MM.1S (cell line): Measurements from ENCODE around the gene SLC44A2.
"Not testable (repeated sequence)": the region's sequence is repeated elsewhere in the genome, so short reads cannot be mapped to it uniquely, and the experiment has no call there.

Experiments
- DNase-seq: peaks from one replicate; pipeline ENCODE4 v3.0.0-alpha.2; 2015
- H2AFZ ChIP-seq: fragments of 300-600 bp; sonication (generic); 2 replicates; pipeline ENCODE4 v1.6.0; 2016; ENCODE audit warnings: antibody characterized with exemption, low read length
- H3F3A ChIP-seq: fragments of 300-600 bp; sonication (generic); 2 replicates; pipeline ENCODE4 v1.6.1; 2016; ENCODE audit warnings: mild to moderate bottlenecking, antibody characterized with exemption, low read length, moderate library complexity, mixed read lengths; ENCODE audit not compliant: insufficient read depth
- H3K27ac ChIP-seq: fragments of 300-600 bp; sonication (generic); 2 replicates; pipeline ENCODE4 v1.5.1; 2016; ENCODE audit warnings: mild to moderate bottlenecking, low read length
- H3K27me3 ChIP-seq: fragments of 300-600 bp; sonication (generic); replicated peaks from 2 replicates; pipeline ENCODE4 v1.6.0; 2016; ENCODE audit warnings: low read length; ENCODE audit not compliant: insufficient read depth
- H3K36me3 ChIP-seq: fragments of 300-600 bp; sonication (generic); replicated peaks from 2 replicates; pipeline ENCODE4 v1.6.1; 2016; ENCODE audit warnings: mild to moderate bottlenecking, low read length, mixed read lengths; ENCODE audit not compliant: insufficient read depth
- H3K4me1 ChIP-seq: fragments of 300-600 bp; sonication (generic); 2 replicates; pipeline ENCODE4 v1.6.1; 2016; ENCODE audit warnings: low read length, mixed read lengths
- H3K4me2 ChIP-seq: fragments of 300-600 bp; sonication (generic); 2 replicates; pipeline ENCODE4 v1.6.0; 2016; ENCODE audit warnings: low read depth, low read length
- H3K4me3 ChIP-seq: fragments of 300-600 bp; sonication (generic); 2 replicates; pipeline ENCODE4 v1.5.1; 2016; ENCODE audit warnings: low read length, mixed read lengths
- H3K79me2 ChIP-seq: fragments of 300-600 bp; sonication (generic); 2 replicates; pipeline ENCODE4 v1.6.1; 2016; ENCODE audit warnings: mixed run types, low read length, mixed read lengths
- H3K9ac ChIP-seq: fragments of 300-600 bp; sonication (generic); 2 replicates; pipeline ENCODE4 v1.6.1; 2016; ENCODE audit warnings: low read length, mixed read lengths
- H3K9me2 ChIP-seq: fragments of 300-600 bp; sonication (generic); replicated peaks from 2 replicates; pipeline ENCODE4 v1.6.1; 2016; ENCODE audit warnings: mild to moderate bottlenecking, low read length, mixed read lengths; ENCODE audit not compliant: insufficient read depth
- H3K9me3 ChIP-seq: fragments of 300-600 bp; sonication (generic); replicated peaks from 2 replicates; pipeline ENCODE4 v1.6.1; 2016; ENCODE audit warnings: mild to moderate bottlenecking, low read length, mixed read lengths; ENCODE audit not compliant: insufficient read depth
- H4K20me1 ChIP-seq: fragments of 300-600 bp; sonication (generic); 2 replicates; pipeline ENCODE4 v1.6.1; 2016; ENCODE audit warnings: mild to moderate bottlenecking, low read length, moderate library complexity, mixed read lengths; ENCODE audit not compliant: insufficient read depth
- CTCF ChIP-seq: fragments of 300-600 bp; sonication (generic); IDR thresholded peaks from 2 replicates; pipeline ENCODE4 v1.5.1; 2016; ENCODE audit warnings: antibody characterized with exemption, low read length, mixed read lengths
- EZH2 ChIP-seq: fragments of 300-600 bp; sonication (generic); optimal IDR thresholded peaks from 2 replicates; pipeline ENCODE3; 2017; ENCODE audit warnings: low read depth, mild to moderate bottlenecking, antibody characterized with exemption, low read length, mixed read lengths
- EZH2phosphoT487 ChIP-seq: fragments of 300-600 bp; sonication (generic); IDR thresholded peaks from 2 replicates; pipeline ENCODE4 v1.6.1; 2018; ENCODE audit warnings: antibody characterized with exemption, low read length

Gene SLC44A2

GRCh38 chr19:10662384-10663251 lies 37.3 kb downstream of the SLC44A2 start:
- Histone ChIP-seq H3K9me3 (no peaks in the 10 kb centered on the region), H3K79me2 (peaks cover 100% of the 10 kb centered on the region), H3K4me3 (no peak overlapping the region), H3K9ac (no peak overlapping the region), H3K9me2 (no peaks in the 10 kb centered on the region), H3F3A (peaks cover 17% of the 10 kb centered on the region), H3K4me1 (peaks cover 17% of the 10 kb centered on the region), H4K20me1 (peaks cover 85% of the 10 kb centered on the region), H3K27me3 (no peaks in the 10 kb centered on the region), H3K36me3 (peaks cover 7% of the 10 kb centered on the region; the same call in 1 of the 2 replicates), H3K27ac (no peak overlapping the region), H3K4me2 (no peak overlapping the region), H2AFZ (no peak overlapping the region)
- DNase-seq = no peak
- TF ChIP-seq CTCF = no peak
- TF ChIP-seq EZH2 = no peak
- TF ChIP-seq EZH2phosphoT487 = no peak

- H3K27ac ChIP-seq, H3K9me3 ChIP-seq, H3K9ac ChIP-seq, H3K9me2 ChIP-seq, H3K36me3 ChIP-seq, H3K27me3 ChIP-seq, H2AFZ ChIP-seq, H3K4me3 ChIP-seq, DNase-seq, H3K4me2 ChIP-seq: not testable (repeated sequence)
- Histone ChIP-seq H3F3A (peaks cover 22% of the 10 kb centered on the region), H3K4me1 (peaks cover 23% of the 10 kb centered on the region), H3K79me2 (peaks cover 100% of the 10 kb centered on the region), H4K20me1 (peaks cover 85% of the 10 kb centered on the region)
Observed at GRCh38 chr19:10663252-10663563, 37.9 kb downstream of the SLC44A2 start.

- H2AFZ ChIP-seq = no peak overlapping the region
- peak; percentile 61 for DNase-seq
- H3K9me3 ChIP-seq = no peaks in the 10 kb centered on the region
- H3K27me3 ChIP-seq = no peaks in the 10 kb centered on the region
- H3K36me3 ChIP-seq = peaks cover 8% of the 10 kb centered on the region; the same call in 1 of the 2 replicates
- no peak for TF ChIP-seq CTCF
- no peak for TF ChIP-seq EZH2phosphoT487
- no peak for TF ChIP-seq EZH2
- H3K79me2 ChIP-seq = peaks cover 100% of the 10 kb centered on the region
- H3K4me1 ChIP-seq = peaks cover 23% of the 10 kb centered on the region
- peaks cover 22% of the 10 kb centered on the region for H3F3A ChIP-seq
- no peak overlapping the region for H3K4me3 ChIP-seq
- peaks cover 78% of the 10 kb centered on the region for H4K20me1 ChIP-seq
- H3K4me2 ChIP-seq = peak overlapping the region; percentile 62
- 0 out of 2 replicates have a peak overlapping the region, but pooled peaks have one; percentile 9 for H3K9ac ChIP-seq
- H3K27ac ChIP-seq = peak overlapping the region; percentile 27; the same call in 1 of the 2 replicates
- no peaks in the 10 kb centered on the region for H3K9me2 ChIP-seq
Observed at GRCh38 chr19:10667867-10668266, 42.5 kb downstream of the SLC44A2 start.

GRCh38 chr19:10669246-10669645 lies 43.9 kb downstream of the SLC44A2 start:
- Histone ChIP-seq H3K36me3 (peaks cover 8% of the 10 kb centered on the region; the same call in 1 of the 2 replicates), H3K9ac (no peak overlapping the region)

More at GRCh38 chr19:10669246-10669645, 43.9 kb downstream of the SLC44A2 start:
- peaks cover 100% of the 10 kb centered on the region for H3K79me2 ChIP-seq
- peaks cover 23% of the 10 kb centered on the region for H3K4me1 ChIP-seq
- no peak overlapping the region for H2AFZ ChIP-seq
- no peaks in the 10 kb centered on the region for H3K27me3 ChIP-seq
- no peak overlapping the region for H3K27ac ChIP-seq
- H3K9me2 ChIP-seq = no peaks in the 10 kb centered on the region
- TF ChIP-seq EZH2 (no peak), EZH2phosphoT487 (no peak), CTCF (no peak)
- H3K9me3 ChIP-seq = no peaks in the 10 kb centered on the region
- peaks cover 68% of the 10 kb centered on the region for H4K20me1 ChIP-seq
- H3K4me2 ChIP-seq = no peak overlapping the region
- peaks cover 22% of the 10 kb centered on the region for H3F3A ChIP-seq
- no peak overlapping the region for H3K4me3 ChIP-seq
- no peak for DNase-seq
